Upper lobe of left lung (tissue), 4 donors: Measurements from ENCODE around the gene SAMD15.

ENCODE experiments used
- POLR2AphosphoS5 ChIP-seq, 2 donors: sonication (generic); formaldehyde crosslinking; IDR thresholded peaks; one replicate each; pipeline ENCODE4 v1.5.1; 2017; ENCODE audit warnings: antibody characterized with exemption in 2 of 2
- TF ChIP-seq, protein P1 (sequence below), 6 experiments: fragments of 450-650 bp in 4 of 6; fragments of 200-600 bp in 2 of 6; sonication (generic) in 2 of 6; IDR thresholded peaks; one replicate each; pipeline ENCODE4 v1.5.1; 2016 to 2019; ENCODE audit warnings: antibody characterized with exemption in 6 of 6

GRCh38 chr14:77343662-77344061, 33.5 kb upstream of the SAMD15 start:
- TF ChIP-seq, protein P1, sequence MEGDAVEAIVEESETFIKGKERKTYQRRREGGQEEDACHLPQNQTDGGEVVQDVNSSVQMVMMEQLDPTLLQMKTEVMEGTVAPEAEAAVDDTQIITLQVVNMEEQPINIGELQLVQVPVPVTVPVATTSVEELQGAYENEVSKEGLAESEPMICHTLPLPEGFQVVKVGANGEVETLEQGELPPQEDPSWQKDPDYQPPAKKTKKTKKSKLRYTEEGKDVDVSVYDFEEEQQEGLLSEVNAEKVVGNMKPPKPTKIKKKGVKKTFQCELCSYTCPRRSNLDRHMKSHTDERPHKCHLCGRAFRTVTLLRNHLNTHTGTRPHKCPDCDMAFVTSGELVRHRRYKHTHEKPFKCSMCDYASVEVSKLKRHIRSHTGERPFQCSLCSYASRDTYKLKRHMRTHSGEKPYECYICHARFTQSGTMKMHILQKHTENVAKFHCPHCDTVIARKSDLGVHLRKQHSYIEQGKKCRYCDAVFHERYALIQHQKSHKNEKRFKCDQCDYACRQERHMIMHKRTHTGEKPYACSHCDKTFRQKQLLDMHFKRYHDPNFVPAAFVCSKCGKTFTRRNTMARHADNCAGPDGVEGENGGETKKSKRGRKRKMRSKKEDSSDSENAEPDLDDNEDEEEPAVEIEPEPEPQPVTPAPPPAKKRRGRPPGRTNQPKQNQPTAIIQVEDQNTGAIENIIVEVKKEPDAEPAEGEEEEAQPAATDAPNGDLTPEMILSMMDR (IDR thresholded peaks at IDR 0.05), result no peak
- TF ChIP-seq POLR2AphosphoS5 (IDR thresholded peaks at IDR 0.05), result no peak
